Thoracic aorta (tissue), 2 donors: ENCODE measurements around the gene MAP1S. TPM values are rescaled to one million over a fixed set of nuclear protein-coding genes. Genes with fewer than 3 reads are reported as not detected.

ENCODE experiments used
- ATAC-seq: fragments of 150-250 bp; one replicate; pipeline ENCODE4 v1.8.0; 2017; ENCODE audit warnings: low read depth; ENCODE audit not compliant: insufficient number of reproducible peaks, low FRiP score
- DNase-seq: peaks from one replicate; pipeline ENCODE4 v3.0.0-alpha.2; 2020; ENCODE audit warnings: low spot score
- H3K27ac ChIP-seq, 2 donors: fragments of 200-600 bp; sonication (generic); 1 replicate in 1 of 2; 2 replicates in 1 of 2; pipeline ENCODE4 v1.5.1; 2016; ENCODE audit warnings: mild to moderate bottlenecking in 2 of 2, moderate library complexity in 2 of 2
- H3K27me3 ChIP-seq: fragments of 200-600 bp; sonication (generic); replicated peaks from 2 replicates; pipeline ENCODE4 v1.6.0; 2016; ENCODE audit warnings: mild to moderate bottlenecking; ENCODE audit not compliant: insufficient read depth
- H3K36me3 ChIP-seq: fragments of 200-600 bp; sonication (generic); one replicate; pipeline ENCODE4 v1.5.1; 2016
- H3K4me1 ChIP-seq, 2 donors: fragments of 200-600 bp; sonication (generic); 1 replicate in 1 of 2; 2 replicates in 1 of 2; pipeline versions ENCODE4 v1.5.1 to v1.6.0; 2016; ENCODE audit warnings: low read depth in 2 of 2, mild to moderate bottlenecking in 1 of 2; ENCODE audit not compliant: control insufficient read depth in 1 of 2
- H3K4me3 ChIP-seq: fragments of 200-600 bp; sonication (generic); 2 replicates; pipeline ENCODE4 v1.5.1; 2016; ENCODE audit warnings: mild to moderate bottlenecking
- H3K9me3 ChIP-seq: fragments of 200-600 bp; sonication (generic); 2 replicates; pipeline ENCODE4 v1.5.1; 2016
- CTCF ChIP-seq: fragments of 200-600 bp; sonication (generic); IDR thresholded peaks from one replicate; pipeline ENCODE4 v1.5.1; 2019; ENCODE audit warnings: antibody characterized with exemption
- total RNA-seq, 2 donors: library from RNA; depleted of rRNA; stranded (reverse); fragments of >200 nt; gene quantifications; one replicate each; pipeline versions ENCODE4 v1.1.0 to v1.2.3, GENCODE V29; 2016

The MAP1S gene
- total RNA-seq, 2 donors from 2014 or later = 31.7 to 42.9 TPM

GRCh38 chr19:17692566-17692965 lies 26.7 kb upstream of the MAP1S start:
- Histone ChIP-seq H3K9me3 (no peaks in the 10 kb centered on the region), H3K36me3 (no peaks in the 10 kb centered on the region), H3K27me3 (no peaks in the 10 kb centered on the region), H3K4me3 (no peak overlapping the region), H3K27ac (no peak overlapping the region), H3K4me1 (peaks cover 4% of the 10 kb centered on the region in 2 donors)
- DNase-seq (no peak), ATAC-seq (no peak)
- TF ChIP-seq CTCF = no peak

- DNase-seq (no peak), ATAC-seq (no peak)
- TF ChIP-seq CTCF = no peak
- Histone ChIP-seq H3K36me3 (no peaks in the 10 kb centered on the region), H3K4me1 (no peaks in the 10 kb centered on the region), H3K4me3 (no peak overlapping the region), H3K27me3 (no peaks in the 10 kb centered on the region), H3K9me3 (no peaks in the 10 kb centered on the region), H3K27ac (no peak overlapping the region)
Observed at GRCh38 chr19:17695198-17695597, 24.1 kb upstream of the MAP1S start.

DNA sequence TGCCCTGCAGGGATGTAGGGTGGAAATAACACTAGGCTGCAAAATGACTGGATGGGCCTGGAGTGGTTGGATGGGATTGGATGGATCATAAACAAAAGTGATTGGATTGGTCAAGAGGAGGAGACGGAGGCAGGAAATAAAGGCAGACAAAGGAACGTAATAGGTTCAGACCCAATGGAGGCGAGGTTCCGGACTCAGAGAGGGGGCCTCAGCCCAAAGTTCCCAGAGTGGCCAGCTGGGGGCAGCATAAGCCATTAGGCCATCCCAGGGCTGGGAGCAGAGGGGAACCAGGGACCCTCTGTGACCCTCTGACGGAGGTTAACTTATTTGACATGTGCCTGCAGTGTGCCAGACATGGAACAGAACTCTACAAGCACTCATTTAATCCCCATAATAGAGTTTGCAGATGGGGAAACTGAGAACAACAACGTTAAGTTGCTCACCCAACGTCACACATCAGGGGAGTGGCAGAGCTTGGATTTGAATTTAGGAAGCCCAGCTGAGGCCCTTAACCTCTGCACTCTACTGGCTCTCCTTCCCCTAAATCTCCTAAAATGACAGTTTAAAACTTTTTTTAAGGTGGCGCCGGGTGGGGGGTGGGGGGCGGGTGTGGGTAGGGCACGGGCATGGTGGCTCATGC lies 15.3 kb upstream of the MAP1S start:
- H3K27me3 ChIP-seq = no peaks in the 10 kb centered on the region
- H3K4me1 ChIP-seq = no peaks in the 10 kb centered on the region
- H3K4me3 ChIP-seq = no peak overlapping the region
- no peaks in the 10 kb centered on the region for H3K36me3 ChIP-seq
- DNase-seq = no peak
- H3K9me3 ChIP-seq = no peaks in the 10 kb centered on the region
- H3K27ac ChIP-seq = no peak overlapping the region
- peak; percentile 28 for ATAC-seq
- TF ChIP-seq CTCF = peak; percentile 66

- no peak for DNase-seq
- no peaks in the 10 kb centered on the region for H3K9me3 ChIP-seq
- ATAC-seq = no peak
- H3K27me3 ChIP-seq = no peaks in the 10 kb centered on the region
- TF ChIP-seq CTCF = no peak
- H3K4me3 ChIP-seq = no peak overlapping the region
- no peaks in the 10 kb centered on the region for H3K4me1 ChIP-seq
- H3K36me3 ChIP-seq = no peaks in the 10 kb centered on the region
- no peak overlapping the region for H3K27ac ChIP-seq
Observed at GRCh38 chr19:17706750-17707181, 12.5 kb upstream of the MAP1S start.

GRCh38 chr19:17711851-17712250 lies 7.4 kb upstream of the MAP1S start:
- H3K27ac ChIP-seq = no peak overlapping the region
- H3K4me3 ChIP-seq = no peak overlapping the region
- H3K9me3 ChIP-seq = no peaks in the 10 kb centered on the region
- H3K36me3 ChIP-seq = no peaks in the 10 kb centered on the region
- peaks cover 3 to 4% of the 10 kb centered on the region in 2 donors for H3K4me1 ChIP-seq
- TF ChIP-seq CTCF = no peak
- H3K27me3 ChIP-seq = no peaks in the 10 kb centered on the region
- DNase-seq (no peak), ATAC-seq (no peak)
